H1 (cell line): Measurements from ENCODE around the gene MXD1. TPM values are rescaled to one million over a fixed set of nuclear protein-coding genes. Genes with fewer than 3 reads are reported as not detected.

Source experiments
- CTCF ChIA-PET: fragments of 300-600 bp; sonication (Branson Sonifier 250); formaldehyde crosslinking; loops from one replicate; lab custom pipeline; 2021; ENCODE audit not compliant: partially characterized antibody; lab: Charles Lee
- POLR2A ChIA-PET: fragments of 300-600 bp; sonication (Branson Sonifier 250); formaldehyde crosslinking; loops from one replicate; lab custom pipeline; 2021; ENCODE audit warnings: inconsistent platforms; ENCODE audit not compliant: partially characterized antibody; lab: Charles Lee
- DNase-seq, 2 experiments: peaks; one replicate each; pipeline versions ENCODE4 v3.0.0 to v3.0.0-alpha.2; 2010 to 2022; ENCODE audit warnings: low spot score in 2 of 2, low read depth in 1 of 2, mixed read lengths in 1 of 2
- FAIRE-seq: peaks from 2 replicates; lab custom pipeline; 2011; peaks lifted over from hg19 to GRCh38; lab: Jason Lieb, UNC
- H2AFZ ChIP-seq: 2 replicates; pipeline ENCODE4 v1.8.1; 2012; ENCODE audit warnings: low read length, inconsistent platforms
- H2AK5ac ChIP-seq: 2 replicates; pipeline ENCODE4 v1.6.1; 2013; ENCODE audit warnings: low read depth, low read length
- H2BK120ac ChIP-seq: replicated peaks from 2 replicates; pipeline ENCODE3; 2013; ENCODE audit warnings: low read depth, low read length, inconsistent platforms
- H2BK12ac ChIP-seq: 2 replicates; pipeline ENCODE4 v1.6.1; 2013; ENCODE audit warnings: low read depth, low read length
- H2BK15ac ChIP-seq: 2 replicates; pipeline ENCODE4 v1.6.1; 2013; ENCODE audit warnings: low read length
- H2BK20ac ChIP-seq: 2 replicates; pipeline ENCODE4 v1.6.1; 2013; ENCODE audit warnings: low read length
- H2BK5ac ChIP-seq: 2 replicates; pipeline ENCODE4 v1.6.1; 2013; ENCODE audit warnings: low read depth, low read length
- H3K14ac ChIP-seq: 2 replicates; pipeline ENCODE4 v1.6.1; 2013; ENCODE audit warnings: inconsistent platforms; ENCODE audit not compliant: insufficient read length
- H3K18ac ChIP-seq: 2 replicates; pipeline ENCODE4 v1.6.1; 2013; ENCODE audit warnings: low read length; ENCODE audit errors: extremely low read depth
- H3K23ac ChIP-seq: 2 replicates; pipeline ENCODE4 v1.6.1; 2013; ENCODE audit warnings: inconsistent platforms; ENCODE audit not compliant: insufficient read length
- H3K23me2 ChIP-seq: 2 replicates; pipeline ENCODE4 v1.6.1; 2013; ENCODE audit warnings: low read depth, low read length
- H3K27ac ChIP-seq: 2 replicates; pipeline ENCODE4 v1.6.1; 2011; ENCODE audit warnings: low read depth, low read length, inconsistent platforms
- H3K27me3 ChIP-seq, 4 experiments: replicated peaks in 1 of 4; 1 replicate in 1 of 4; 2 replicates in 3 of 4; pipeline versions ENCODE4 v1.6.1 to v1.8.1; 2011 to 2013; ENCODE audit warnings: low read length in 3 of 4, mild to moderate bottlenecking in 3 of 4, inconsistent platforms in 2 of 4, mixed read lengths in 2 of 4, moderate library complexity in 1 of 4; ENCODE audit not compliant: control insufficient read depth in 3 of 4, insufficient read depth in 3 of 4; ENCODE audit errors: extremely low read depth in 1 of 4
- H3K36me3 ChIP-seq, 4 experiments: 2 replicates each; pipeline versions ENCODE4 v1.6.1 to v1.8.1; 2011 to 2013; ENCODE audit warnings: mild to moderate bottlenecking in 4 of 4, low read length in 3 of 4, moderate library complexity in 2 of 4, control low read depth in 1 of 4, inconsistent platforms in 1 of 4; ENCODE audit not compliant: insufficient read depth in 4 of 4, control insufficient read depth in 2 of 4
- H3K4ac ChIP-seq: replicated peaks from 2 replicates; pipeline ENCODE3; 2013; ENCODE audit warnings: low read length, low read depth, mixed read lengths, inconsistent platforms; ENCODE audit not compliant: insufficient read length
- H3K4me1 ChIP-seq, 4 experiments: replicated peaks in 1 of 4; 1 replicate in 1 of 4; 2 replicates in 3 of 4; pipeline versions ENCODE4 v1.6.1 to v1.8.1; 2011 to 2013; ENCODE audit warnings: low read length in 3 of 4, inconsistent platforms in 2 of 4, mixed read lengths in 1 of 4; ENCODE audit not compliant: insufficient read depth in 4 of 4, control insufficient read depth in 3 of 4
- H3K4me2 ChIP-seq, 2 experiments: 2 replicates each; pipeline versions ENCODE4 v1.6.1 to v1.8.1; 2011 to 2013; ENCODE audit warnings: low read depth in 2 of 2, low read length in 2 of 2, control low read depth in 1 of 2, inconsistent platforms in 1 of 2, mild to moderate bottlenecking in 1 of 2; ENCODE audit not compliant: insufficient read depth in 1 of 2
- H3K4me3 ChIP-seq, 4 experiments: fragments of 200-600, 300-600 bp in 1 of 4; sonication (generic), shearing (Covaris generic), sonication (Bioruptor Twin) in 1 of 4; 2 replicates each; pipeline versions ENCODE4 v1.5.1 to v1.8.1; 2011 to 2016; ENCODE audit warnings: low read length in 4 of 4, low read depth in 3 of 4, control low read depth in 2 of 4, inconsistent platforms in 2 of 4, mild to moderate bottlenecking in 2 of 4, mixed read lengths in 1 of 4, moderate library complexity in 1 of 4; ENCODE audit not compliant: insufficient read depth in 2 of 4; ENCODE audit errors: extremely low read depth in 1 of 4
- H3K56ac ChIP-seq: replicated peaks from 2 replicates; pipeline ENCODE3; 2013; ENCODE audit warnings: low read depth, mild to moderate bottlenecking, mixed read lengths, low read length, inconsistent platforms; ENCODE audit not compliant: insufficient read length
- H3K79me1 ChIP-seq: 2 replicates; pipeline ENCODE4 v1.6.1; 2013; ENCODE audit warnings: low read depth, low read length, control low read depth
- H3K79me2 ChIP-seq, 2 experiments: 2 replicates each; pipeline versions ENCODE4 v1.6.1 to v1.8.1; 2012 to 2013; ENCODE audit warnings: low read length in 2 of 2, mild to moderate bottlenecking in 2 of 2, inconsistent platforms in 1 of 2; ENCODE audit not compliant: insufficient read depth in 2 of 2, control insufficient read depth in 1 of 2
- H3K9ac ChIP-seq, 4 experiments: replicated peaks in 1 of 4; 1 replicate in 1 of 4; 2 replicates in 3 of 4; pipeline versions ENCODE4 v1.6.1 to v1.8.1; 2011 to 2013; ENCODE audit warnings: low read depth in 3 of 4, low read length in 3 of 4, control low read depth in 2 of 4, mild to moderate bottlenecking in 2 of 4, moderate library complexity in 2 of 4, inconsistent platforms in 1 of 4; ENCODE audit errors: extremely low read depth in 1 of 4
- H3K9me3 ChIP-seq, 2 experiments: 2 replicates each; pipeline versions ENCODE4 v1.6.1 to v1.8.1; 2012 to 2013; ENCODE audit warnings: mild to moderate bottlenecking in 2 of 2, moderate library complexity in 2 of 2, control low read depth in 1 of 2, inconsistent platforms in 1 of 2, low read depth in 1 of 2, low read length in 1 of 2, mixed read lengths in 1 of 2; ENCODE audit not compliant: insufficient read depth in 2 of 2
- H4K20me1 ChIP-seq, 2 experiments: replicated peaks in 1 of 2; 2 replicates each; pipeline versions ENCODE3 to v1.8.1; 2011 to 2013; ENCODE audit warnings: inconsistent platforms in 2 of 2, low read length in 2 of 2, mild to moderate bottlenecking in 1 of 2; ENCODE audit not compliant: insufficient read depth in 2 of 2, control insufficient read depth in 1 of 2
- H4K5ac ChIP-seq: 2 replicates; pipeline ENCODE4 v1.6.1; 2013; ENCODE audit warnings: low read length, low read depth, mixed read lengths, inconsistent platforms; ENCODE audit not compliant: insufficient read length
- H4K8ac ChIP-seq: 2 replicates; pipeline ENCODE4 v1.8.0; 2013; ENCODE audit warnings: mild to moderate bottlenecking, moderate library complexity, low read length, inconsistent platforms; ENCODE audit not compliant: insufficient read depth; ENCODE audit errors: extremely low read depth
- H4K91ac ChIP-seq: replicated peaks from 2 replicates; pipeline ENCODE3; 2013; ENCODE audit warnings: low read length, mixed read lengths, inconsistent platforms; ENCODE audit not compliant: insufficient read length
- CHD2 ChIP-seq: IDR thresholded peaks from 2 replicates; pipeline ENCODE4 v1.6.1; 2012; ENCODE audit warnings: low read length, improper control_type of control experiment
- HDAC2 ChIP-seq, 2 experiments: fragments of 300-600 bp in 1 of 2; sonication (generic) in 1 of 2; IDR thresholded peaks; 2 replicates each; pipeline ENCODE4 v1.6.1; 2011 to 2012; ENCODE audit warnings: low read depth in 2 of 2, low read length in 2 of 2, mild to moderate bottlenecking in 2 of 2, moderate library complexity in 2 of 2, borderline replicate concordance in 1 of 2, inconsistent platforms in 1 of 2
- SP2 ChIP-seq: IDR thresholded peaks from 2 replicates; pipeline ENCODE4 v1.6.1; 2012; ENCODE audit warnings: mild to moderate bottlenecking, low read length, inconsistent platforms
- WGBS, 2 experiments: shearing (Covaris generic) in 1 of 2; methylation state at CpG; one replicate each; pipeline versions ENCODE4 v1.1.6 to v1.1.7; 2013 to 2015; ENCODE audit warnings: low lambda C conversion rate in 2 of 2, mixed read lengths in 2 of 2, inconsistent platforms in 1 of 2, low coverage in 1 of 2, missing lambda C conversion rate in 1 of 2; ENCODE audit not compliant: insufficient replicate concordance in 2 of 2, insufficient coverage in 1 of 2, insufficient read length in 1 of 2; ENCODE audit errors: extremely low coverage in 1 of 2, missing lambda C conversion rate in 1 of 2; 5-methylcytosine and 5-hydroxymethylcytosine counted together
- polyA plus RNA-seq, 7 experiments: library from polyadenylated mRNA; depleted of rRNA in 3 of 7; stranded (reverse) in 5 of 7; unstranded in 2 of 7; fragments of >200 nt in 5 of 7; fragments of 200-250 nt in 2 of 7; gene quantifications; 1 replicate in 5 of 7; 2 replicates in 1 of 7; 4 replicates in 1 of 7; pipeline versions ENCODE4 v1.2.1 to v1.2.3, GENCODE V29; 2011 to 2013; ENCODE audit warnings: missing spikeins in 2 of 7, mixed read lengths in 2 of 7
- total RNA-seq: library from RNA; stranded (reverse); fragmentation: NEBNext Ultra II Directional; extraction: Animal tissue kit (Norgen Biotek cat#: 25700); gene quantifications from 2 replicates; pipeline ENCODE4 v1.2.1, GENCODE V29; 2021

MXD1 gene
- total and polyA plus RNA-seq, 2 of the 8 experiments (the other 6 are each of a cell fraction or from before 2014, with no cell fraction given): 1.6 to 2.6 TPM

DNA sequence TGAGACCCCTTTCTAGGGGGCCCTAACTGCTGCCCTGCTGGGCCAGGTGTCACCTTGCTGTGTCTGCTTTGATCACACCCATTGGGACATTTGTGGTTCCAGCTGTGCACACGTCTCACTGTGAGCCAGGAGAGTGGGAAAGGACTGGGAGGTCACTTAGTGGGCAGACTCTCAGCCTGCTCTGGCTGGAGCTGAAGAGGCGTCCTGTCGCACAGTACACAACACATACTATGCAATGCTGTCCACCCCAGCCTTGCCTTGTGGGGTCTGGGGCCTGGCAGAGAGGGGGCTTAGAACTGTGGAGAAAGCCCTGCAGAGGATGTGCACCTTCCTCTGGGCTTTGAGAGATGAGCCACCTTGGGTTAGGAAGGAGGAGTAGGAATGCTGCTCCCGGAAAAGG is 71.8 kb downstream of the MXD1 start:
- CTCF ChIA-PET: interaction anchor here (0.6 to 1.5 kb wide), 2 partner anchors 84 to 158 kb away, joined by 3 to 4 read pairs; no protein-coding TSS in a partner anchor
- TF ChIP-seq SP2 (no peak), HDAC2 (IDR thresholded peaks at IDR 0.05; ENCODE audit: borderline replicate concordance in 1 of 2, low read depth in 2 of 2, low read length in 2 of 2) (no peak), CHD2 (no peak)

More for the DNA sequence above, 71.8 kb downstream of the MXD1 start:
- Histone ChIP-seq H3K27ac (no peak overlapping the region), H3K18ac (no peak overlapping the region), H3K4ac (no peak overlapping the region), H4K5ac (no peak overlapping the region), H3K23me2 (peaks cover 2% of the 10 kb centered on the region; the same call in 1 of the 2 replicates), H3K79me1 (no peaks in the 10 kb centered on the region), H3K14ac (no peak overlapping the region), H3K9ac (no peak overlapping the region), H2BK120ac (no peak overlapping the region), H3K23ac (no peak overlapping the region), H2BK15ac (peak overlapping the region; percentile 72; the same call in 1 of the 2 replicates), H4K8ac (peak overlapping the region; percentile 3; the same call in 1 of the 2 replicates), H4K91ac (no peak overlapping the region), H2BK5ac (no peak overlapping the region; the same call in 1 of the 2 replicates), H2AFZ (no peak overlapping the region), H3K4me3 (no peak overlapping the region), H3K27me3 (no peaks in the 10 kb centered on the region; a peak in 1 of 7 replicates), H2BK12ac (no peak overlapping the region), H3K56ac (no peak overlapping the region), H3K9me3 (no peaks in the 10 kb centered on the region), H3K4me2 (no peak overlapping the region), H3K79me2 (no peaks in the 10 kb centered on the region), H3K4me1 (no peaks in the 10 kb centered on the region; a peak in 1 of 7 replicates), H4K20me1 (no peaks in the 10 kb centered on the region), H2BK20ac (no peak overlapping the region), H3K36me3 (no peaks in the 10 kb centered on the region), H2AK5ac (0 out of 2 replicates have a peak overlapping the region, but pooled peaks have one; percentile 34)
- DNase-seq: no peak
- WGBS, 2 experiments: 91% methylated on average over 4 of the region's 4 CpGs; no CpG with 5 or more reads in 1 of the 2 experiments
- no peak for FAIRE-seq
- POLR2A ChIA-PET: interaction anchor here (0.6 to 3.3 kb wide), 3 partner anchors 17 to 138 kb away, joined by 3 to 8 read pairs (median 4); no protein-coding TSS in a partner anchor
